WTC11 (cell line): ENCODE results near the gene ACTMAP.
A peak's percentile ranks its signal among the peaks of the same experiment; 100 is the strongest.

ENCODE experiments used
- NR1H2 ChIP-seq: sonication (generic); formaldehyde crosslinking; IDR thresholded peaks from 2 replicates; pipeline ENCODE4 v1.9.0; 2021; ENCODE audit warnings: mild to moderate bottlenecking, moderate library complexity, missing genetic modification reagents
- ZNF121 ChIP-seq: sonication (generic); formaldehyde crosslinking; IDR thresholded peaks from 2 replicates; pipeline ENCODE4 v1.8.0; 2023; ENCODE audit warnings: missing genetic modification reagents
- TF ChIP-seq, protein P1 (sequence below): fragments of 200-600 bp; IDR thresholded peaks from 2 replicates; pipeline ENCODE4 v1.8.0; 2022; ENCODE audit warnings: antibody characterized with exemption

DNA sequence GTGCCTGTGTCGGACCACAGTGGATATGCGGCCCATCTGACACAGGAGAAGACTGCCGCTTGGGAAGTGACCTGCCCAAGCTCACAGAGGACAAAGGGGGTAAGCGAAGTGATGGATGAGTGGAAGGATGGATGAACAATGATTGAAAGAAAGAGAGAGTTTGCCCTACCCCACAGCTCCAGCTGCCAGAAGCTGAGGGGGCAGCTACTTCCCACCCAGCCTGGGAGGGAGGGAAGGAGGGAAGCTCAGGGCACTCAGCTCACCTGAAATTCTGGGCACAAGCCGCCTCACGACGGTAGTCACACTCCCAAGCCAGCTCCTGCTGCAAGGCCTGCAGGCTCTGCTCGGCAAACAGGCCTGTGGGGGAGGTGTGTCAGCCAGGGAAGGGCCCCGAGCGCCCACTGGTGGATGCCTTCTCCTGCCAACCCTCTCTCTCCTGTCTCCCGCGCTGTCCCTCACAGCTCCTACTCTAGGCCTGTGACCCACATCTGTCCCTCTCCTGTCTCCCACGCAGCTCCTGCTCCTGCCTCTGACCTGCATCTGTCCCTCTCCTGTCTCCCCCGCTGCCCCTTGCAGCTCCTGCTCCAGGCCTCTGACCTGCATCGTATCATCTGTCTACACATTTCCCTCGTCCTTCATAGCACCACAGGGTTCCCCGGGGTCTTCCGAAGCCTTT is 47.8 kb downstream of the ACTMAP start:
- no peak for TF ChIP-seq ZNF121
- TF ChIP-seq, protein P1, sequence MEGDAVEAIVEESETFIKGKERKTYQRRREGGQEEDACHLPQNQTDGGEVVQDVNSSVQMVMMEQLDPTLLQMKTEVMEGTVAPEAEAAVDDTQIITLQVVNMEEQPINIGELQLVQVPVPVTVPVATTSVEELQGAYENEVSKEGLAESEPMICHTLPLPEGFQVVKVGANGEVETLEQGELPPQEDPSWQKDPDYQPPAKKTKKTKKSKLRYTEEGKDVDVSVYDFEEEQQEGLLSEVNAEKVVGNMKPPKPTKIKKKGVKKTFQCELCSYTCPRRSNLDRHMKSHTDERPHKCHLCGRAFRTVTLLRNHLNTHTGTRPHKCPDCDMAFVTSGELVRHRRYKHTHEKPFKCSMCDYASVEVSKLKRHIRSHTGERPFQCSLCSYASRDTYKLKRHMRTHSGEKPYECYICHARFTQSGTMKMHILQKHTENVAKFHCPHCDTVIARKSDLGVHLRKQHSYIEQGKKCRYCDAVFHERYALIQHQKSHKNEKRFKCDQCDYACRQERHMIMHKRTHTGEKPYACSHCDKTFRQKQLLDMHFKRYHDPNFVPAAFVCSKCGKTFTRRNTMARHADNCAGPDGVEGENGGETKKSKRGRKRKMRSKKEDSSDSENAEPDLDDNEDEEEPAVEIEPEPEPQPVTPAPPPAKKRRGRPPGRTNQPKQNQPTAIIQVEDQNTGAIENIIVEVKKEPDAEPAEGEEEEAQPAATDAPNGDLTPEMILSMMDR = peak; percentile 18; the same call in 1 of the 2 replicates
- no peak for TF ChIP-seq NR1H2 (CRISPR knock-in tag)
